HG03469 (cell line): ENCODE results near the gene TEDDM1.

Experiments
- ATAC-seq: cut with Tn5 transposase; IDR thresholded peaks from one replicate; pipeline ENCODE4 v1.9.1; 2021; ENCODE audit warnings: mild to moderate bottlenecking, moderate library complexity, moderate number of reproducible peaks; ENCODE audit not compliant: unreplicated experiment

TEDDM1 gene

DNA sequence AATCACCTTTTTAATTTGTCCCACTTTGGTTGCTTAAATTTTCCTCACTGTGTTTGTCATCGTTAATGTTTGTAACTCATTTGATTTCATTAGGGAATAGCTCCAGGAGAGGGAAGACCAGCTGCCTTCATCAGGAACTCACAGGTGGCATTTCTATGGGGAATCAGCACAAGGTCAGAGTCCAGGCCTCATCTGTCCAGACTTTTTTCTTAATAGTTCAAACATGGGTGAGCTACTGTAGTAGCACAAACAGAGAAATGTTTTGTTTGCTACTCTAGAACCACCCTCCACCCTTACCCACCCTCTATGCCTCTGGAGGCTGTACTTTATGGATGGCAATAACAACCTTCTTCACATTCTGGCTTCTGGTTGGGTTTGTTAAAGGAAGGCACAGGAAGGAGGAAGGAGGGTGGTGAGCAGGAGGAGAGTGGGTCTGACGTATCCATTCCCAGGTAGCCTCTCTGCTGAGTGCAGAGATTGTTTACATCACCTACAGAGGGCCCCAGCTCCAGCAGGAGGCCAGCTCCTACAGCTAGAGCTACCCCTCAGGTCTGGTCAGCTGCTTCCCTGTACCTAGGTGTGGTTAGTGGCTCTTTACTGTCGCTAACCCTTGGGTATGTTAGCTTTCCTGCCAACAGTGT, 8.1 kb upstream of the TEDDM1 start:
- no peak for ATAC-seq

DNA sequence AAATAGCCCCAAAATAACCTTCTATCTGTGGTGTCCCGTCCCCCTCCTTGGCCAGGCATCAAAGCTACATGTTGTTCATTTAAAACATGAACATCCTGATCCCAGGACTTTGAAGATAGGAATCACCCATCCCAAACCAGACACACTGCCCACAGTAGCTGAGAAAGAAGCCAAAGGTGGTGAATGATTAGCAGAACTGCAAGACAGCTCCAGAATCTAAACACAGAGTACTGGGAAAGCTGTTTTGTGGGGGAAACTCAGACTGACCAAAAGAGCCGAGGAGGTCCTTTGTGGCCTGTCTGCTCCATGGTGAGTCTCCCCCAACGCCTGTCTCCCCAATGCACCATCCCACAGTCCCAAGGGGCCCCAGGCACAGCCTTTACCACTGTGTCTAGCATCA, 7.3 kb upstream of the TEDDM1 start:
- ATAC-seq = no peak

DNA sequence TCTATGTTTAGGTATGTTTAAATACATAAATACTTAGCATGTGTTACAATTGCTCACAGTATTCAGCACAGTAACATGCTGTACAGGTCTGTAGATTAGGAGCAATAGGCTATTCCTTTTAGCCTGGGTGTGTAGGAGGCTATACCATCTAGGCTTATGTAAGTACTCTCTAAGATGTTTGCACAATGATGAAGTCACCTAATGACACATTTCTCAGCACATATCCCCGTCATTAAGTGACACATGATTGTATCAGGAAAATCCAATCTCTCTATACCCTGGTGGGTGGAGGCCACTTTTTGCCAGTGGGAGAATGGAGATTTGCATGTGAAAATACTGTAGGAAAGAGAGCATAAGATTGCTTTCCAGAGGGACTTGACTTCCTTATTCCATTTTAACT, 5.5 kb upstream of the TEDDM1 start:
- no peak for ATAC-seq

DNA sequence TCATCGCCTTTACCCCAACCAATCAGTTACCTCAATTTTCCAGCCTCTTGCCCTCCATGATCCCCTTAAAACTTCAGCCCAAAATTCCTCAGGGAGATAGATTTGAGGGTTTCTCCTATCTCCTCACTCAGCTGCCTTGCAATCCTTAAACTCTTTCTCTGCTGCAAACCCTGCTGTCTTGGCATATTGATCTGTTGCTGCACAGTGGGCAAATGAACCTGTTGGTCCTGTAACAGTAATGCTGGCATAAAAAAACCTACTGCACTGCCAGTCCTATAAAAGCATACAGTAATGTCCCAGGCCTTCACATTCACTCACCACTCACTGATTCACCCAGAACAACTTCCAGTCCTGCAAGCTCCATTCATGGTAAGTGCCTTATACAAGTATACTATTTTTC, 5.1 kb upstream of the TEDDM1 start:
- no peak for ATAC-seq

DNA sequence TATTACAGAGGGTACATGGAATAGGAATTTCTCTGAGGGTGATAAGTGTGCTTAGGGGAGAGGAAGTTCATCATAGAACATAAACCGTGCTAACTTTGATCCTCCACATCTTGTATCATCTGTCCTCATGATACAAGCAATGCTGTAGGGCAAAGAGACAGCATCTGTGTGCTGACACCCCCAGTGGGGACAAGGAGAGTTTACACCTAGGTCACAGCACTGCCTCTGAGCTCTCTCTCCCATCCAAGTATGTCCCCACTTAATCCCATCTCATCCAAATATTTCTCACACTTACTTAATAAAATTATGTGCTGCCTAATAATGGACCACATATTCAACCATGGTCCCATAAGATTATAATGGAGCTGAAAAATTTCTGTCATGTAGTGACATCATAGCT, 4.3 kb upstream of the TEDDM1 start:
- no peak for ATAC-seq

DNA sequence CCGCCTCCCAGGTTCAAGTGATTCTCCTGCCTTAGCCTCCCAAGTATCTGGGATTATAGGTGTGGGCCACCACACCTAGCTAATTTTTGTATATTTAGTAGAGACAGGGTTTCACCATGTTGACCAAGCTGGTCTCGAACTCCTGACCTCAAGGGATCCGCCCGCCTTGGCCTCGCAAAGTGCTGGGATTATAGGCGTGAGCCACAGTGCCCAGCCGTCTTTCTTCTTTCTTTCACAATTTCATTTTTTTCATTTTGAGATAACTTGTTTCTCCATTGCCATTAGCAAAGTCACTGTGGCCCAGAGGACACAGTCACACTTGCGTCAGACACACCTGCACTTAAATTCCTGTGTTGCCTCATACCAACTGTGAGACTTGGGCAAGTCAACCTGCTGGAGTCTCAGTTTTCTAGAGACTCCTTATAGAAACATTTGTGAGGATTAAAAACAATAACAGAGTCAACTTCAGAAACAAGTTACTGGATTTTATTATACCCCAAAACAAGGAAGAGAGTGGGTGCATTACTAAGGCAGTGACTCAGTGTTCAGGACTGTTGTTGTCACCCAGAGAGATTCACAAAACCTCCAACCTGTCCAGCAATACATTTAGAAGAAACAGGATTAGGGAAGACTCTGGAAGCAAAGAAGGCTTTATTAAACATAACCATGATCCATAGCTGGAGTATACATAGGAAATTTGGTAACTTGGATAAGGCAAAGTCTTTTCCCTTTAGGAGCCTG, 2.6 kb downstream of the TEDDM1 start:
- no peak for ATAC-seq

DNA sequence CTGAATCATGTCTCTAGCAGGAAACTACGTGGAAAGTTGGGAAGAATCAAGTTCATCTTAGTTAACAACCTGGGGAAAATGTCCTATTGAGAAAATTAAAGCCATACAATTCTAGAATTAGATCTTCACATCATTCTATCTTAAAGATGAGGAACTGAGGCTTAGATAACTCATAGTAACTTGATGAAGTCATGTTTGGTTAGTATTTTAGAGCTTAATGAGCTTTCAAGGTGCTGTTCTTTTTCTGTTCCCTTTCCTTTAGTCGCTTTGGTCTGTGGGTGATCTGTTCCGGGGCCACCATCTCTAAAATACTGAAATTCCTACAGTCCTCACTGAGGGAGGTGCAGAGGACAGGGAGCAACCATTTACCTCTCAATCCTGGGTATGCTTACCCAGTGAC, 4.6 kb downstream of the TEDDM1 start:
- no peak for ATAC-seq

DNA sequence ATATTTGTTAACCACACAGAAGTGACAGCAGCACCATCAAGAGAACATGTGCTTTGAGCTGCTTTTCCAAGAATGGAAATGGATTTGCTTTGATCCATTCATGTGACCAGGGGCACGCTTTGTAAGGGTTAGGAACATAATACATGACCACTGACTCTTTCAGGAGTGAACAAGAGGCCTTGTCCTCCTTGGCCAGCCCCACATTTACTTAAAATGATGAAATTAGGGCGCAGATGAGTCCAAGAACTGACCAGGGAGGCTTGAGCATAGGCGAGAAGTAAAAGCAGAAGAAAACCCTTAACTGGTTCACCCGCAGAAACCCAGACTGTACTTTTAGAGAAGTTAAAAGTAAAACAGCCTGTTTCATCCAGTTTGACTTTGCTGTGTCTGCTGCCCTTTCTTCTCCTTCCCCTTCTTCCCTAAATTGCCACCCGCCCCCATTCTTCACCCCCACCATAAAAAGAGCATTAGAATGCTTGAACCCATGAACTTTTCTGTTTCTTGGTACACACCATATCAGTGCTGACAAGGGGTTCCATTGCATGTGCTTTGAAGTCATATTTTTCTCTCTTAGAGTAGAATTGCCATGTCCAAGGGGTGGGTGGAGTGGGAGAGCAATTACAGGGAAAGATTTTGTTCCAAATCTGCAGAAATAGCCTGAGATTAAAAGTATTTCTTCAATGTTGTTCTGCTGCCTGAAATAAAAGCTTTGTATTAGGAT, 6.3 kb downstream of the TEDDM1 start:
- ATAC-seq = no peak

DNA sequence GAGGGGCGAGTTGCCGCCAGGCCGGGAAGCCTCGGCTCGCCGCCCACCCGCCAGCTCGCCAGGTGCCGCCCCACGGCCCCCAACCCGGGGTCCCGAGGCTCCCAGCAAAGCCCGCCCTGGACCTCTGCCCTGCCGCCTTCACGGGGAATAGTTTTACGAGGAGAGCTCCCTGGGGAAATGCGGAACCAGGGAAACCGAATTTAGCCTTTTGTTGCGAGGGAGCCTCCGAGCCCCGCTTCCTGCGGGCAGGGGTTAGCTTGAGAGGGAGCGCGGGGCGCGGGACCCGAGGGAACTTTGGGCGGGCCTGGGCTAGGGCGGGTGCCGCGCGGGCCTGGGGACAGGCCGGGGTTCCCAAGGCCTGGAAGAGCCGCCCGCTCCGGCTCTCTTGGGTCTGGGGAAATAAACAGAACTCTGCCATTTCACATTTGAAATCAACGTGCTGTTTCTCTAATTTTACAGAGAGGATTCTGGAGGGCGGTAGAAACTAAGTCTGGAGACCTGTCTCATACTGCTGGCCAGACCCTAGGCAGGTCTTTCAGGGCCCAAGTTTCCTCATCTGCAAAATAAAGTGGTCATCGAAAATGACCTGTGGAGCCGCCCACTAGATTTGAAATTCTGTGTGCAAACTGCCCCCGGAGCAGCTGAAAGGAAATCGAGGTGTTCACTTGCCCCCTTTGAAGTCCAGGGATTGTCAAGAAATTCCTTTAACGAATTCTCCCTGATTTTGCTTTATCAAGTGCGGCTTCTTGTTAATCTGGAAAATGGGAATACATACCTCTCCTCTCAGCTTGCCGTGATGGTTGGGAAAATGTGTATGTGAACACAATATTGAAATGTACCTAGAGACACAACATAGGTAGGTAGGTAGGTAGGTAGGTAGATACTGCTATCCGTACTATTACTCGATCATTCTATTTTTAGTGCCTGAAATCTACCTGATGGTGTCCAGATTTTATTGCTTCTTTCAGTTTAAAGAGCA, 8.1 kb downstream of the TEDDM1 start:
- peak; percentile 4 for ATAC-seq

DNA sequence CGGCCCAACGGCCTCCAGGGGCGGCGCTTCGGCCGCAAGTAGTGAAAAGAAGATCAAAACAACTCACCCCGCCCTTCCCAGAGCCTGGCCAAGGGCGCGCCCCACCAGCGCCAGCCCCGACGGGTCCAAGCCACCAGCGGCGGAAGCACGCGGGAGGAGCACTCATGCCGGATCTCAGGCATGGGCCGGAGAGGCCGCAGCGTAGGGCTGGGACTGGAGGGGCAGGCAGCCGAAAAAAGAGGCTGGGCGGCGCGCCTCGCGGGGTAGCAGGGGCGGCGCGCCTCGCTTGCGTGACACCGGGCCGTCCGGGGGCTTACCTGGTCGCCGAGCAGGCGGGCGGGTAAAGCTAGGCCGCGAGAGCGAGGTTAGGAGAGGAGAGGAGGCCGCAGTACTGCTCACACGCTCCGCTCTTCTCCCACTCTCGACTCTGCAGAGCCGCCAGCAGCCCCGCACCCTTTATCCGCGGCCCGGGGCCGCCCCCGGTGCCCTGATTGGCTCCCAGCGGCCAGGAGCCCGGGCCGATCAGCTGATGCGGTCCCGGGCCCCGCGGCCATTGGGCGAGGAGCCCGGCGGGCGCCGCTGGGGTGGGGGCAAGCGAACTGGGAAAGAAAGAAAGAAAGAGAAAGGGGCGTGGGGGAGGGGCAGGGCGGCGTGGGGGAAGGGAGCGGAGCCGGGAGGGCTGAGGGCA, 9.0 kb downstream of the TEDDM1 start, which contains the start of gene GLUL:
Gene GLUL (minus strand): TSS at position 429 of the 688 bp plus-strand sequence. CDS start 3,053 bp downstream, outside the sequence.
- ATAC-seq = peak; percentile 68

DNA sequence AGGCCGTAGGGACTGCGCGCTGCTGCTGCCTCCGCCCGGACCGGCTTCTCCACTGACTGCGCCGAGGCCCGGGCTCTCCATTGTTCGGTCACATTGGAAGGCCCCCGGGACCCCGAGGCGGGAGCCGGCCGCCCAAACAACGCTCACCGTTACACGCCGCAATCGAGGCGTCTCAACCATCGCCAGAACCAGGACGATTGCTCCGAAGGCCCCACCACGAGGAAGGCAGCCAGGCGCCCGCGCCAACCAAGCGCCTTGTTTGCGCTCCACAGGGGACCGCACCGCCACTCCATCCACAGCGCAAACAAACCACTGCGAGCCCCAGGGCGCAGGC, 9.5 kb downstream of the TEDDM1 start:
- ATAC-seq = no peak

DNA sequence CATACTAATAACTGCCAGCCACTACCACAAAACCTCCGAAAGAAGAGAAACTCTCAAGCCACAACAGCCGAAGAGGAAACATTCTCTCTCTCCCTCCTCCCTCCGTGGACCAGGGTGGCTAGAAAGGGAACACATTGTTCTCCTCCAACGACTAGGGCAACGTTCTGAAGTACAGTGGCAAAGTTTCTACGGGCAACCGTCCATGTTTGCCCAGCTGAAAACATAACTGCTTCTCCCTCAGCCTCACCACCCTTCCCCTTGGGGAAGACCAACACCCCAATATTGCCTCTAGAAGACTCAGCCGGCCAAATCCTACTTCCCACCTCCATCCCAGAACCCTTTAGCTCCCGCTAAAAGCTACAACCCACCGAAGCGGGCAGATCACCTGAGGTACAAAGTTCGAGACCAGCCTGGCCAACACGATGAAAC, 10.8 kb downstream of the TEDDM1 start:
- ATAC-seq = no peak

DNA sequence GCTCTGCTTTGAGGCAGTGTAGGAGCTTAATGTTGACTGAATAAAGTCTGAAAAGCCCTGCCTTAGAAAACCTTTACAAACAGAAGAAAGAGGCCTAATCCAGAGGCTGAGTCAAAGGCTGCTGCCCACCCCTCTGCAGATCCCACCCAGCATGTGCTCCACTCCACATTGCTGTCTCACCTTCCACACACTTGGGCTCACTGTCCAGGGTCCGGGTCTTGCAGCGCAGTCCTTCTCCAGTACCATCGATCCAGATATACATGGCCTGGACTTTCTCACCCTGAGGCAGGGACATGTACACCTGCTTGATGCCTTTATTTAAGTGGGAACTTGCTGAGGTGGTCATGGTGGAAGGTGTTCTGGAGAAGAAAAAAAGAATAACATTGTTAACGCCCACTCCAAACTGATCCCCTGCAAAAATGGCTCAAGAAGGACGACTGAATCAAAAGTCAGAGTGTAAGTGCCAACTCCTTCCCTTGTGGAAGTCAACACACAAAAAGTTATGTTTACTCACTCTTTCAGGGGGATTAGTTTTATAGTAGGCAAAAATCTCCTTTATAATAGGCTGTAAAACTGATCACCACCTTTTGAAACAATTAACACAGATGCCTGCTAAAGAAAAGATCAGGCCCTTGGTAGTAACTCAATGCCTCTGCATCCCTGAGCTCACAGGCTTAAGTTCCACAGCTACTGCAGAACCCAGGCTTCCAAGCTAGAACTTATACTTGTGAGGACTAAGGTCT, 11.9 kb downstream of the TEDDM1 start:
- no peak for ATAC-seq

DNA sequence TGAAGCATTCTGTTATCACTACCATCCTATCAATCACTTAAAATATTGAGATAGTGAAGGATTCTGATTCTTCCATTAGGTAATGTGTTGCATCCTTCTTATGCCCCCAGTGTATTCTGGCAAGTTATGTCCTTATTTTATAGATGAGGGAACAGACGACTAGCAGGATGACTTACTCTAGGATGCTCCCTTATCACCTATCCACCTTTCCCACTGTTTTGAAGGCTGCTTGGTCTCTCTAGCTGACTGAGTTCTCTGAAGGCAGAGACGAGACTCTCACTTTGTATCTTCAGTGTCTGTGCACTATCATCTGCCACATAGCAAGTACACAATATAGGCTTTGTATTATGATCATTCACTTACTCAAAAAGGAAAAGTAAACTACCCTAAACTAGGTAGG, 12.9 kb downstream of the TEDDM1 start:
- ATAC-seq = no peak

DNA sequence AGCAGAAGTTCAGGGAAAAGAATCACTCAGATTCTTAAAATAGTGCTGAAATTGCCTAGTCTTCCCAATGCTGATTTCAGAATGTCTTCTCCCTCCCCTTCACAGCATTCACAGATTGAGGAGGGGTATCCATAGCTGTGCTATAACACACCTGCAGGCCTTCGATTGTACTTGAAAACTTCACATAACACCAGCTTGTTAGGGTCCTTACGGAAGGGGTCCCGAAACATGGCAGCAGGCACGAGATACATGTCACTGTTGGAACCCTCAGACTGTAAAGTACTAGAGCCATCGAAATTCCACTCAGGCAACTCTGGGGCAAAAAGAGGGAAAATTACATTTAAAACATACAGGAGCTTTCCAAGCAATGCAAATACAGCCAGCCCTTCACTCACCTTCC, 13.5 kb downstream of the TEDDM1 start:
- ATAC-seq = no peak

DNA sequence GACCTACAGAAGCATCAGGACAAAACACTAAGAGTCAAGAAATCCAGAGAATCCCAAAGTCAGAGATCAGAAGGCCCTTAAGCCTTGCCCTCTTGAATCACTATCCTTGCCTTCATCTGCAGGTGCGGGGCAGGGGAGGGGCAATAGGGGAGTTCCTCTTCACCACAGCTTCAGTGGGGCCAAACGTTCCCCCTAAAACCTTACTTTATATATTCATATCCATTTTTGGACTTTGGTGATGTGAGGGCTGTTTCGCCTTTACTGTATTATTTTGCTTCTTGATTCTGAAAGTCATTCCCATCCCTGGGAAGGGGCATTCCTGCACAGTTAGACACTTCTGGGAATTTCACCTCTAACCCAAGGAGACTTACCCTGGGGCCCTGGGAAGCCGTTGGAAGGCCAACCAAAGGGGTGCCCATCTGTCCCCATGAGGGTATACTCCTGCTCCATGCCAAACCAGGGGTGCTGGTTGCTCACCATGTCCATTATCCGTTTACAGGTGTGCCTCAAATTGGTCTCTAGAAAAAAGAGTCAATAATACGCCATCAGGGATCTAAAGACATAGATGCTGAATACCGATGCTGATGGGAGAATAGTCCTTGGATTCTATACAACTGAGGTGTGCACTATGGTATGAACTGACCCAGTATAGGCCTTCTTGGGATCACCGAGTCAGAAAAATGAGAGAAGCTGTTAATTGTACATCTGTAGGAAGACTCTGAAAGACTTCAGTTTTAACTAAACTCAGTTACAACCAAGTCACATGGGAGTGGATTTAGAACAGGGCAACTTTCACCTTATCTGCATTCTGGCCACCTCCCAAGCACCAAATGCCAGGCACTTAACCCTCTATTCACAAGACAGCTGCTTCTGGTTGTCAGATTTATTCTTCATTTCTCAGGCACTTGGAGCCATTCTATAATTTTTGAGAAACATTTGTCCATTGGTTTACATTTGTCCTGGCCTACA, 14.3 kb downstream of the TEDDM1 start:
- no peak for ATAC-seq

DNA sequence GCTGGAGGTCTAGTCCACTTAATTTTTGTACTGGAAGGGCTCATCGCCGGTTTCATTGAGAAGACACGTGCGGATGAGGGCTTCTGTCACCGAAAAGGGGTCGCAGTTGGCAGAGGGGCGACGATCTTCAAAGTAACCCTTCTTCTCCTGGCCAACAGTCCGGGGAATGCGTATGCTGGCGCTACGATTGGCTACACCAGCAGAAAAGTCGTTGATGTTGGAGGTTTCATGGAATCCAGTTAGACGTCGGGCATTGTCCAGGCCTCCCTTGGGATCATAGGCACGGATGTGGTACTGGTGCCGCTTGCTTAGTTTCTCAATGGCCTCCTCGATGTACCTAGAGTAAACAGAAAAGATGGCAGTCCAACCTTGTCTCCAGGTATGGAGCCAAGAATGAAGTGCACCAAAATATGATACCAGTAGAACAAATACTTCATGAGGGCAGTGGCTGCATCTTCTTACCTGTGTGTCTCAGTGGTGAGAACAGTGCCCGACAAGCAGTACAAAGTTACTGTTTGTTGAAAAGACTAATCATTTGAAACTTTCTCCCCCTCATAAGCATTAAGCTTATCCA, 16.0 kb downstream of the TEDDM1 start:
- ATAC-seq = no peak

DNA sequence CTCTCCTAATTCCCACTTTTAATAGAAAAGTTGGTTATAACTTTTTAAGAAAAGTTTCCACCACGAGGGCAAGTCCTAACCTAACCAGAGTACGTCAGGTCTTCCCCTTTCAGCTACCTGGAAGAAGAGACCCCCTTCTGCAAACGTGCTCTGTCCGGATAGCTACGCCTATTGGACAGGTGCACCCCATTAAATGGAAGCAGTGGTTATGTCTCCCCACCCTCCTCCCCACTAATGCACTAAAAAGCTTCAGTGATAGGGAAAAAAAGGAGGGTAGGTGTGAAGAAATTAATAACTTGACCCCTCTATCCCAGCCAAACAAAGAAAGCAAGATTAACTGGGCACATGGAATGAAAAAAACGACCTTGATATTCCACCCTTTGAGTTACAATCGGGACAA, 16.5 kb downstream of the TEDDM1 start:
- no peak for ATAC-seq
